SK-N-SH (cell line): ENCODE measurements around the gene ZIC1. TPM values are rescaled to one million over a fixed set of nuclear protein-coding genes. Genes with fewer than 3 reads are reported as not detected.
A peak's percentile ranks its signal among the peaks of the same experiment; 100 is the strongest.

Experiments
- CTCF ChIA-PET: fragments of 300-600, 350-600 bp; formaldehyde crosslinking; extraction: SDS; loops from one replicate; lab custom pipeline; 2021; lab: Yijun Ruan, JAX
- POLR2A ChIA-PET: fragments of 350-600 bp; sonication (Branson Sonifier 250); formaldehyde crosslinking; extraction: SDS; loops from one replicate; lab custom pipeline; 2020; ENCODE audit warnings: antibody characterized with exemption, inconsistent platforms; lab: Yijun Ruan, JAX
- DNase-seq: peaks from one replicate; pipeline ENCODE4 v3.0.0; 2012
- H2AFZ ChIP-seq: fragments of 200-600 bp; sonication (generic); 2 replicates; pipeline ENCODE4 v1.8.1; 2016; ENCODE audit warnings: antibody characterized with exemption, mild to moderate bottlenecking, low read depth
- H3F3A ChIP-seq: fragments of 200-600 bp; sonication (generic); replicated peaks from 2 replicates; pipeline ENCODE3; 2016; ENCODE audit warnings: antibody characterized with exemption, mild to moderate bottlenecking; ENCODE audit not compliant: insufficient read depth
- H3K27ac ChIP-seq, 2 experiments: fragments of 200-500 bp in 1 of 2; fragments of 200-600 bp in 1 of 2; sonication (Bioruptor generic) in 1 of 2; sonication (generic), shearing (Covaris generic) in 1 of 2; 2 replicates each; pipeline versions ENCODE4 v1.5.1 to v1.6.1; 2014 to 2016; ENCODE audit warnings: low read depth in 2 of 2, inconsistent platforms in 1 of 2, low read length in 1 of 2, mild to moderate bottlenecking in 1 of 2, mixed read lengths in 1 of 2
- H3K27me3 ChIP-seq: fragments of 200-600 bp; sonication (generic), shearing (Covaris generic); 2 replicates; pipeline ENCODE4 v1.6.1; 2016; ENCODE audit warnings: mixed run types; ENCODE audit not compliant: insufficient read depth
- H3K36me3 ChIP-seq, 2 experiments: fragments of 200-500 bp in 1 of 2; fragments of 200-600 bp in 1 of 2; sonication (Bioruptor generic) in 1 of 2; sonication (generic) in 1 of 2; replicated peaks in 1 of 2; 2 replicates each; pipeline versions ENCODE3 to v1.5.1; 2014 to 2016; ENCODE audit warnings: low read length in 1 of 2, mild to moderate bottlenecking in 1 of 2; ENCODE audit not compliant: insufficient read depth in 2 of 2, control insufficient read depth in 1 of 2
- H3K4me1 ChIP-seq, 2 experiments: fragments of 200-500 bp in 1 of 2; fragments of 200-600 bp in 1 of 2; sonication (Bioruptor generic) in 1 of 2; sonication (generic), shearing (Covaris generic) in 1 of 2; 2 replicates each; pipeline versions ENCODE4 v1.5.1 to v1.6.1; 2014 to 2016; ENCODE audit warnings: low read depth in 1 of 2, low read length in 1 of 2, mixed run types in 1 of 2; ENCODE audit not compliant: insufficient read depth in 2 of 2, control insufficient read depth in 1 of 2
- H3K4me2 ChIP-seq: fragments of 200-600 bp; sonication (generic), shearing (Covaris generic); 2 replicates; pipeline ENCODE4 v1.6.1; 2017; ENCODE audit warnings: mixed run types
- H3K4me3 ChIP-seq, 2 experiments: fragments of 200-500 bp in 1 of 2; fragments of 200-600 bp in 1 of 2; sonication (Bioruptor generic) in 1 of 2; sonication (generic), shearing (Covaris generic) in 1 of 2; 2 replicates each; pipeline versions ENCODE4 v1.5.1 to v1.8.1; 2014 to 2016; ENCODE audit warnings: low read depth in 2 of 2, inconsistent platforms in 1 of 2, low read length in 1 of 2, mild to moderate bottlenecking in 1 of 2, mixed read lengths in 1 of 2, moderate library complexity in 1 of 2
- H3K79me2 ChIP-seq: fragments of 200-600 bp; sonication (generic); 2 replicates; pipeline ENCODE4 v1.8.1; 2017; ENCODE audit warnings: mild to moderate bottlenecking; ENCODE audit not compliant: insufficient read depth
- H3K9ac ChIP-seq: fragments of 200-600 bp; sonication (generic); 2 replicates; pipeline ENCODE4 v1.6.1; 2017; ENCODE audit warnings: mixed run types
- H3K9me2 ChIP-seq: fragments of 200-600 bp; sonication (generic); 2 replicates; pipeline ENCODE4 v1.6.1; 2017; ENCODE audit warnings: mixed run types
- H3K9me3 ChIP-seq: fragments of 200-600 bp; sonication (generic); 2 replicates; pipeline ENCODE4 v1.6.1; 2017; ENCODE audit warnings: mixed run types, mild to moderate bottlenecking, moderate library complexity
- H4K20me1 ChIP-seq: fragments of 200-600 bp; sonication (generic); 2 replicates; pipeline ENCODE4 v1.6.1; 2017; ENCODE audit warnings: mild to moderate bottlenecking, mixed run types; ENCODE audit not compliant: insufficient read depth
- ELF1 ChIP-seq: IDR thresholded peaks from 2 replicates; pipeline ENCODE4 v1.4.0; 2012
- EZH2phosphoT487 ChIP-seq: fragments of 200-600 bp; sonication (generic); IDR thresholded peaks from 2 replicates; pipeline ENCODE4 v1.6.1; 2017; ENCODE audit warnings: low read depth, mixed run types, mild to moderate bottlenecking, antibody characterized with exemption, moderate library complexity, borderline replicate concordance
- FOXM1 ChIP-seq: IDR thresholded peaks from 2 replicates; pipeline ENCODE4 v1.4.0; 2012; ENCODE audit warnings: low read depth, mild to moderate bottlenecking
- GABPA ChIP-seq: IDR thresholded peaks from 2 replicates; pipeline ENCODE4 v1.4.0; 2012; ENCODE audit warnings: low read depth, mild to moderate bottlenecking
- MEF2A ChIP-seq: IDR thresholded peaks from 2 replicates; pipeline ENCODE4 v1.4.0; 2012; ENCODE audit warnings: low read depth, borderline replicate concordance
- NFIC ChIP-seq: IDR thresholded peaks from 2 replicates; pipeline ENCODE4 v1.4.0; 2012; ENCODE audit warnings: borderline replicate concordance
- SMC3 ChIP-seq: IDR thresholded peaks from 2 replicates; pipeline ENCODE4 v1.6.1; 2012; ENCODE audit warnings: low read depth, low read length, improper control_type of control experiment
- WGBS: methylation state at CpG from one replicate; pipeline ENCODE4 v1.1.6; 2017; ENCODE audit warnings: low lambda C conversion rate; 5-methylcytosine and 5-hydroxymethylcytosine counted together
- polyA plus RNA-seq, 3 experiments: library from polyadenylated mRNA; depleted of rRNA; stranded (reverse); fragments of >200 nt; gene quantifications; 2 replicates each; pipeline ENCODE4 v1.2.3, GENCODE V29; 2012
- TF ChIP-seq, protein P1 (sequence below): fragments of 150-350 bp; IDR thresholded peaks from 2 replicates; pipeline ENCODE4 v1.6.1; 2016; ENCODE audit warnings: mild to moderate bottlenecking, low read depth, low read length
- TF ChIP-seq, protein P2 (sequence below): IDR thresholded peaks from 2 replicates; pipeline ENCODE4 v1.4.0; 2012; ENCODE audit warnings: low read depth, borderline replicate concordance

Gene ZIC1
- polyA plus RNA-seq, 1 of the 3 experiments (the other 2 are of a cell fraction): 16.7 TPM

DNA sequence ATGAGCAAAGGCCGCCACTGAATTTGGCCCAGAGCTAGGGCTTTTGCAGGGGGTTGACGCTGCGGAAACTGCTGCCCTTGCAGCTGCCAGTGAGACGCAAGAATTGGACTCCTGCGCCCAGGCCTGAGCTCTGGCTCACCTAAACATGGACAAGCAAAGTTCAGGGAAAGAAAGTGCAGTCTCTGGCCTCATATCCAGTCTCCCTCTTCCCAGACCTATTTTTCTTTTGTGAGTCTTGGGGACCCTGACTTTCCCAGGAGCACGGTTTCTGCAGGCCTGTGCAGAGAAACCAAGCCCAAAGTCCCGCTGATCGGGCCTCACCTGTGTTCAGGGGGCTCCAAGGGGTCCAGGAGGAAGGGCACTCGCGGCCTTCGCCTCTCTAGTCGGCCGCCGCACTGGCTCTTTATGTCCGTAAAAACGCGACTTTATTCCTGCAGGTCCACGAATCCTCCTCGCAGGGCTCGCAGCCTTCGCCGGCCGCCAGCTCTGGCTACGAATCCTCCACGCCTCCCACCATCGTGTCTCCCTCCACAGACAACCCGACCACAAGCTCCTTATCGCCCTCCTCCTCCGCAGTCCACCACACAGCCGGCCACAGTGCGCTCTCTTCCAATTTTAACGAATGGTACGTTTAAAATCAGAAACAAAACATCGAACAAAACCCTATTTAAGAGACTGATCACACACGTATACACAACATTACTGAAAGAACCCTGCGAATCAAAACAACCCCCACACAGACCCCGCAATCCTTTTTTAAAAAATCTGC, 3.9 kb downstream of the ZIC1 start:
- H2AFZ ChIP-seq: no peak overlapping the region

DNA sequence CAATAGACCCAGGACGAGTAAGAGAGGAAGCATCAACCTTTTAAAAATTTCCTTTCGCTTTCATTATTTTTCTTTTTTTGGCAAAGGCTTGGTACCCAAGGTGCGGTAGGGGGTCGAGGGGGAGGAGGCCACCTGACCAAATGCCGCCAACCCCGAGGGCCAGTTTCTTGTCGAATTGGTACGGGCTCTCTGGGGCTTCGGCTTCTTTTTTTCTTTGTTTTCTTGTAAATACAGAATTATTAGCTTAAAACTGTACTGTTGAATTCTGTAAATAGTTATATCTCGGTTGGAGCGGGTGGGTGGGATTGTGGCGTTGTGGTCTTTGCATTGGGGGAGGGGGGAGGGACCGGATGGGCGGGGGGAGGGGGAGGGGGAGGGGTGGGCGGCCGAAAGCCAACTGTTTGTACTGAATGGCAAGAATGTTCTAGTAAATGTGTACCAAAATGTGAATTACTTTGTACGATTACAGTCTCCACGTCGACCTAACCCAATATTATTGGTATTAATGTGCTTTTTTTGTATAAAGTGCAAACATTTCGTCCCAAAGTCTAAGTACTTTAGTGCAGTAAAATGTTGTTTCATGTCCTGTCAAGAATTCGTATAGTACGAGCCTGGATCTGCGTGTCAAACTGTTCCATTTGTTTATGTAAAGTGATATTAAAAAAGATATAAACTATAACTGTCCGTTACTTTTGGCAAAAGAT, 4.7 kb downstream of the ZIC1 start:
- Histone ChIP-seq H3K4me1 (no peaks in the 10 kb centered on the region; a peak in 1 of 4 replicates), H3K4me2 (0 out of 2 replicates have a peak overlapping the region, but pooled peaks have one; percentile 38), H3F3A (no peaks in the 10 kb centered on the region), H2AFZ (no peak overlapping the region), H3K9me2 (no peaks in the 10 kb centered on the region), H4K20me1 (no peaks in the 10 kb centered on the region), H3K9ac (no peak overlapping the region), H3K36me3 (no peaks in the 10 kb centered on the region), H3K4me3 (no peak overlapping the region), H3K79me2 (no peaks in the 10 kb centered on the region), H3K27ac (no peak overlapping the region), H3K9me3 (no peaks in the 10 kb centered on the region), H3K27me3 (peaks cover 45% of the 10 kb centered on the region)
- ChIA-PET POLR2A (no interaction called here), CTCF (no interaction called here)
- no peak for DNase-seq
- WGBS: 49% methylated on average over 24 of the region's 24 CpGs
- no peak for TF ChIP-seq NFIC
- no peak for TF ChIP-seq FOXM1

More for the DNA sequence above, 3.9 kb downstream of the ZIC1 start:
- Histone ChIP-seq H3K4me3 (no peak overlapping the region), H3K4me1 (no peaks in the 10 kb centered on the region; a peak in 1 of 4 replicates), H4K20me1 (no peaks in the 10 kb centered on the region), H3F3A (no peaks in the 10 kb centered on the region), H3K9me3 (no peaks in the 10 kb centered on the region), H3K79me2 (no peaks in the 10 kb centered on the region), H3K9ac (no peak overlapping the region), H3K27me3 (peaks cover 48% of the 10 kb centered on the region), H3K36me3 (no peaks in the 10 kb centered on the region), H3K9me2 (no peaks in the 10 kb centered on the region), H3K27ac (no peak overlapping the region), H3K4me2 (0 out of 2 replicates have a peak overlapping the region, but pooled peaks have one; percentile 38)
- ChIA-PET CTCF (no interaction called here), POLR2A (no interaction called here)
- DNase-seq: no peak
- WGBS: 64% methylated on average over 37 of the region's 37 CpGs
- TF ChIP-seq EZH2phosphoT487 (0 out of 2 replicates have a peak, but pooled peaks have one; percentile 23), ELF1 (no peak), FOXM1 (no peak), SMC3 (no peak), GABPA (no peak), MEF2A (no peak)
- TF ChIP-seq, protein P1, sequence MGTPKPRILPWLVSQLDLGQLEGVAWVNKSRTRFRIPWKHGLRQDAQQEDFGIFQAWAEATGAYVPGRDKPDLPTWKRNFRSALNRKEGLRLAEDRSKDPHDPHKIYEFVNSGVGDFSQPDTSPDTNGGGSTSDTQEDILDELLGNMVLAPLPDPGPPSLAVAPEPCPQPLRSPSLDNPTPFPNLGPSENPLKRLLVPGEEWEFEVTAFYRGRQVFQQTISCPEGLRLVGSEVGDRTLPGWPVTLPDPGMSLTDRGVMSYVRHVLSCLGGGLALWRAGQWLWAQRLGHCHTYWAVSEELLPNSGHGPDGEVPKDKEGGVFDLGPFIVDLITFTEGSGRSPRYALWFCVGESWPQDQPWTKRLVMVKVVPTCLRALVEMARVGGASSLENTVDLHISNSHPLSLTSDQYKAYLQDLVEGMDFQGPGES: no peak
- TF ChIP-seq, protein P2, sequence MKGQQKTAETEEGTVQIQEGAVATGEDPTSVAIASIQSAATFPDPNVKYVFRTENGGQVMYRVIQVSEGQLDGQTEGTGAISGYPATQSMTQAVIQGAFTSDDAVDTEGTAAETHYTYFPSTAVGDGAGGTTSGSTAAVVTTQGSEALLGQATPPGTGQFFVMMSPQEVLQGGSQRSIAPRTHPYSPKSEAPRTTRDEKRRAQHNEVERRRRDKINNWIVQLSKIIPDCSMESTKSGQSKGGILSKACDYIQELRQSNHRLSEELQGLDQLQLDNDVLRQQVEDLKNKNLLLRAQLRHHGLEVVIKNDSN: no peak
